Activated CD4-positive, alpha-beta memory T cell treated with anti-CD3 and anti-CD28 coated beads for 36 hours (primary cell): ENCODE results near the gene GLIS1. TPM values are rescaled to one million over a fixed set of nuclear protein-coding genes. Genes with fewer than 3 reads are reported as not detected.

Experiments used
- CTCF ChIA-PET: fragments of 350-600 bp; sonication (Branson Sonifier 250); formaldehyde crosslinking; loops from one replicate; lab custom pipeline; 2021; ENCODE audit warnings: antibody characterized with exemption, inconsistent platforms; lab: Charles Lee
- POLR2A ChIA-PET: fragments of 350-600 bp; sonication (Branson Sonifier 250); formaldehyde crosslinking; loops from one replicate; lab custom pipeline; 2021; ENCODE audit warnings: antibody characterized with exemption; lab: Charles Lee
- DNase-seq: peaks from one replicate; pipeline ENCODE4 v3.0.0-alpha.2; 2020
- H3K27ac Mint-ChIP-seq: one replicate; pipeline ENCODE4 v1.8.0; 2021; ENCODE audit warnings: mixed read lengths
- H3K27me3 Mint-ChIP-seq: one replicate; pipeline ENCODE4 v1.8.0; 2021; ENCODE audit warnings: mixed read lengths
- H3K36me3 Mint-ChIP-seq: one replicate; pipeline ENCODE4 v1.8.0; 2021; ENCODE audit warnings: mixed read lengths
- H3K4me1 Mint-ChIP-seq: one replicate; pipeline ENCODE4 v1.8.0; 2021; ENCODE audit warnings: low read depth, mixed read lengths
- H3K4me3 Mint-ChIP-seq: one replicate; pipeline ENCODE4 v1.8.0; 2021; ENCODE audit warnings: mild to moderate bottlenecking, mixed read lengths
- H3K9me3 Mint-ChIP-seq: one replicate; pipeline ENCODE4 v1.8.0; 2021; ENCODE audit warnings: mixed read lengths
- intact Hi-C: fragments of 100-400 bp; cut with micrococcal nuclease; formaldehyde crosslinking; loops from one replicate; pipeline ENCODE4 v1.15.1; 2023
- total RNA-seq, 2 experiments: library from RNA; stranded (reverse); gene quantifications; one replicate each; pipeline ENCODE4 v1.2.3, GENCODE V29; 2021

The GLIS1 gene
- total RNA-seq, 2 experiments from 2014 or later = not detected

DNA sequence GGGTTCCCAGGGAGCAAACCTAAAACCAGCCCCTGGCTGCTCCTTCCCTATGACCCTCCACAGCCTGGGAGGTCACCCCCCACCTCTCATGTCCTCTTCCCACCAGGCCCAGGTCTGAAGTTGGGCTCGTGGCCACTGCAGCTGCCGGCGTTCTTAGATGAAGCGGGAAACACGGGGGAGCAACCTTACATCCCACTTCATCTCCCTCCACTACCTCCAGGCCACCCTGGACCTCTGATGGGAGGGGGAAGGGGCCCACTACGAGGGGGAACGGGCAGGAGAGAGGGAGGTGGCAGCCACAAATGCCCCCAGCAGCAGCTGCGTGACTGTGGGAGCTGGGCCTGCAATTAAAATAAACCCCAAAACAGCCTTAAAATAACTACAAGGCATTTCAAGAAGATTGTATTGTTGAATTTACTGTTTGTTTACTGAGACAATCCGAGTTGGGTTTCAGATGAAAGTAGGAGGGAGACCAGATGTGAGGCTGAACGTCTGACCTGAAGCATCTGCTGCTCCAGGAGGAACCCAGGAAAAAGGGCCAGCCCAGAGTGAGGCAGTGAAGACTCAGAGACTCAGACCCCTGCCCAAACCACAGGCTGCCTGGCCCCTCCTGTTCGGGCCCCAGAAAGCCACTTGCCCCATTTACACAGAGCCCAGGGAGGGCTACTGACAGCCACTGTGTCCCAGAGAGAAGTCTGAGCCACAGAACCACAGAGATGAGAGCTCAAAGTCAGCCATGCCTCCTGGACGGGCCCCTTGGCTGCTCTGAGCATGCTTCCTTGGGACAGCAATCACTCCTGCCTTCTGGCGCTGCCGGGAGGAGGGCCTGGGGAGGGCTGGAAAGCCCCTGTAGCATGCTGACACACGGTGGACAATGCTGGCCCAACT is 59.8 kb downstream of the GLIS1 start:
- no peaks in the 10 kb centered on the region for H3K9me3 Mint-ChIP-seq

GRCh38 chr1:53678507-53678906 is 60.5 kb downstream of the GLIS1 start:
- no peak for DNase-seq
- H3K4me1 Mint-ChIP-seq = peaks cover 4% of the 10 kb centered on the region
- POLR2A ChIA-PET = no interaction called here

More for the DNA sequence above, 59.8 kb downstream of the GLIS1 start:
- no peak for DNase-seq
- CTCF ChIA-PET = no interaction called here
- POLR2A ChIA-PET = no interaction called here
- intact Hi-C loops = no loop called here
- no peak overlapping the region for H3K27ac Mint-ChIP-seq
- no peaks in the 10 kb centered on the region for H3K36me3 Mint-ChIP-seq
- peaks cover 1% of the 10 kb centered on the region for H3K27me3 Mint-ChIP-seq
- peaks cover 4% of the 10 kb centered on the region for H3K4me1 Mint-ChIP-seq
- no peak overlapping the region for H3K4me3 Mint-ChIP-seq

DNA sequence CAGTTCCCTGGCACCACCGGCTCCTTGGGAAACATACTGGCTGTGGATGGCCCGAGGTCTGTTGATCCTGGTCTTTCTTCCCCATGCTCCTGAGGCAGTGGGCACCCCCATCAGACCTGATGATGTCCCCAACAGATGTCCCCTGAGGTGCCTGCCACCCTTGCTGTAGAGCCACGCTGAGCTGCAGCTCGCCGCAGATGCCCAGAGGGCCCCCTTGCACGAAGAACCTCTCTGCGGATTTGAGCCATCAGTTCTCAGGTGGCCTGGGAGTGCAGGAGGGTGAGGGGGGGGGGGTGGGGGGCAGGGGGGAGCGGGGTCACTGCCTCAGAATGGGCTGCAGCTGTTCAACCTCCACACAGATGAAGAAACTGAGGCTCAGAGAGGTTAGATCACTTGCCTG is 60.9 kb downstream of the GLIS1 start:
- Mint-ChIP-seq H3K27ac (no peak overlapping the region), H3K9me3 (no peaks in the 10 kb centered on the region), H3K36me3 (no peaks in the 10 kb centered on the region), H3K27me3 (peaks cover 1% of the 10 kb centered on the region), H3K4me3 (no peak overlapping the region), H3K4me1 (peaks cover 4% of the 10 kb centered on the region)
- POLR2A ChIA-PET = no interaction called here
- CTCF ChIA-PET = no interaction called here
- intact Hi-C loops = no loop called here
- no peak for DNase-seq

More at GRCh38 chr1:53678507-53678906, 60.5 kb downstream of the GLIS1 start:
- no peak overlapping the region for H3K27ac Mint-ChIP-seq
- no peaks in the 10 kb centered on the region for H3K9me3 Mint-ChIP-seq
- CTCF ChIA-PET = no interaction called here
- no peaks in the 10 kb centered on the region for H3K36me3 Mint-ChIP-seq
- peaks cover 1% of the 10 kb centered on the region for H3K27me3 Mint-ChIP-seq
- intact Hi-C loops = no loop called here
- H3K4me3 Mint-ChIP-seq = no peak overlapping the region

- intact Hi-C loops = no loop called here
- Mint-ChIP-seq H3K27me3 (peaks cover 1% of the 10 kb centered on the region), H3K27ac (no peak overlapping the region), H3K4me3 (no peak overlapping the region), H3K36me3 (no peaks in the 10 kb centered on the region), H3K9me3 (no peaks in the 10 kb centered on the region), H3K4me1 (peaks cover 4% of the 10 kb centered on the region)
- ChIA-PET CTCF (no interaction called here), POLR2A (no interaction called here)
- no peak for DNase-seq
Measured at GRCh38 chr1:53677486-53677885, 61.5 kb downstream of the GLIS1 start.

- Mint-ChIP-seq H3K27ac (no peak overlapping the region), H3K4me1 (no peaks in the 10 kb centered on the region), H3K36me3 (no peaks in the 10 kb centered on the region), H3K4me3 (no peak overlapping the region), H3K9me3 (no peaks in the 10 kb centered on the region), H3K27me3 (no peaks in the 10 kb centered on the region)
- CTCF ChIA-PET = no interaction called here
- DNase-seq = no peak
- POLR2A ChIA-PET = no interaction called here
- intact Hi-C loops = no loop called here
Measured at GRCh38 chr1:53672785-53673184, 66.2 kb downstream of the GLIS1 start.

GRCh38 chr1:53672243-53672642 is 66.7 kb downstream of the GLIS1 start:
- Mint-ChIP-seq H3K27me3 (no peaks in the 10 kb centered on the region), H3K9me3 (no peaks in the 10 kb centered on the region), H3K36me3 (no peaks in the 10 kb centered on the region), H3K4me3 (no peak overlapping the region), H3K27ac (no peak overlapping the region), H3K4me1 (no peaks in the 10 kb centered on the region)
- CTCF ChIA-PET = interaction anchor here (0.5 to 0.6 kb wide), 2 partner anchors 77 to 166 kb away, joined by 3 read pairs; no protein-coding TSS in a partner anchor
- DNase-seq = no peak
- intact Hi-C loops = no loop called here
- POLR2A ChIA-PET = no interaction called here

GRCh38 chr1:53669621-53670191 is 69.3 kb downstream of the GLIS1 start:
- no peak overlapping the region for H3K27ac Mint-ChIP-seq
- no peaks in the 10 kb centered on the region for H3K36me3 Mint-ChIP-seq
- H3K27me3 Mint-ChIP-seq = no peaks in the 10 kb centered on the region
- H3K4me3 Mint-ChIP-seq = no peak overlapping the region
- DNase-seq = no peak
- no peaks in the 10 kb centered on the region for H3K4me1 Mint-ChIP-seq
- no peaks in the 10 kb centered on the region for H3K9me3 Mint-ChIP-seq
- ChIA-PET POLR2A (no interaction called here), CTCF (no interaction called here)
- intact Hi-C loops = no loop called here

GRCh38 chr1:53666566-53666965 is 72.4 kb downstream of the GLIS1 start:
- POLR2A ChIA-PET = no interaction called here
- Mint-ChIP-seq H3K4me3 (no peak overlapping the region), H3K36me3 (no peaks in the 10 kb centered on the region), H3K9me3 (no peaks in the 10 kb centered on the region), H3K4me1 (no peaks in the 10 kb centered on the region), H3K27ac (no peak overlapping the region), H3K27me3 (no peaks in the 10 kb centered on the region)
- DNase-seq = no peak
- CTCF ChIA-PET = no interaction called here
- intact Hi-C loops = no loop called here

DNA sequence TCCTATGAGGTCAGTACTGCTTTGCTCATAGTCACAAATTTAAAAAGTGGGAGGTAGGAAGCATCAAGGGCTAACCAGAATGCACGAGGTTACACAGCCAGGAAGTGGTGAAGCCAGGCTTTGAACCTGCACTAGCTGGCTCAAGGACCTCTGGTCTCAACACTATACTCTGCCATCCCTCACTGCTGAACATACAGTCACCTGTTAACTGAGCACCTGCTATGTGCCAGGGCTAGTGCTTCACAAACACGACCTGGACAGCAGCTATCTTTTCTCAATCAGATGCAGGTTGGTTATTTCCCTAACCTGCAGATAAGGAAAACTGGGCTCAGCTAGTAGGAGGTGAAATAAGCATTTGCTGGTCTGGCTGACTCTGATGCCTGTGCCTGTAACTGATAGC is 73.0 kb downstream of the GLIS1 start:
- Mint-ChIP-seq H3K27me3 (no peaks in the 10 kb centered on the region), H3K27ac (no peak overlapping the region), H3K4me3 (no peak overlapping the region), H3K9me3 (no peaks in the 10 kb centered on the region), H3K36me3 (no peaks in the 10 kb centered on the region), H3K4me1 (no peaks in the 10 kb centered on the region)
- ChIA-PET CTCF (no interaction called here), POLR2A (no interaction called here)
- intact Hi-C loops = no loop called here
- DNase-seq = no peak

GRCh38 chr1:53663529-53664300 is 75.2 kb downstream of the GLIS1 start:
- Mint-ChIP-seq H3K9me3 (no peaks in the 10 kb centered on the region), H3K4me1 (no peaks in the 10 kb centered on the region), H3K27me3 (no peaks in the 10 kb centered on the region), H3K27ac (no peak overlapping the region), H3K4me3 (no peak overlapping the region), H3K36me3 (no peaks in the 10 kb centered on the region)
- CTCF ChIA-PET = no interaction called here
- no peak for DNase-seq
- intact Hi-C loops = no loop called here
- POLR2A ChIA-PET = no interaction called here

GRCh38 chr1:53662951-53663350 is 76.0 kb downstream of the GLIS1 start:
- Mint-ChIP-seq H3K36me3 (no peaks in the 10 kb centered on the region), H3K4me3 (no peak overlapping the region), H3K27me3 (peaks cover under 1% of the 10 kb centered on the region), H3K27ac (no peak overlapping the region), H3K4me1 (no peaks in the 10 kb centered on the region), H3K9me3 (no peaks in the 10 kb centered on the region)
- DNase-seq = no peak
- ChIA-PET POLR2A (no interaction called here), CTCF (interaction anchor here (0.6 kb wide), 1 partner anchor 91 kb away, joined by 3 read pairs; no protein-coding TSS in a partner anchor)
- intact Hi-C loops = no loop called here

DNA sequence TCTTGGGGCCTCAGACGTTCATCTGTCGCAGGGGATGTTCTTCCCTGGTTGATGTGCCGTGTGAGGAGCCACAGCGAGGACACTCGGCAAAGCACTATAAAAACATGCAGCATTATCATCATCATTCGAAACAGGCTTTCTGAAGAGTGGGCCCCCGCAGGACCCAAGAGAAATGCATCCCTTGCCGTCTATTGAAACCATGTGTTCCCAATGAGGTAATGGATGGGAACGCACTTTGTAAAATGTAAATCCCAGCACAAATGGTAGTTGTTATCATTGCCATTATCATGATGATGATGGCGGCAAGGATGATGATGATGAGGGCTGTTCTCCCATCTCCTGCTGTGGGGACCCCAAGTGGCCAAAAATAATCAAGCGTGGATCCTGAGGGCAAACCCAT is 76.8 kb downstream of the GLIS1 start:
- ChIA-PET CTCF (no interaction called here), POLR2A (no interaction called here)
- H3K4me3 Mint-ChIP-seq = no peak overlapping the region
- H3K9me3 Mint-ChIP-seq = no peaks in the 10 kb centered on the region
- intact Hi-C loops = no loop called here
- DNase-seq = no peak
- no peaks in the 10 kb centered on the region for H3K36me3 Mint-ChIP-seq
- no peak overlapping the region for H3K27ac Mint-ChIP-seq
- peaks cover 3% of the 10 kb centered on the region for H3K27me3 Mint-ChIP-seq
- no peaks in the 10 kb centered on the region for H3K4me1 Mint-ChIP-seq
